HEK293T (cell line): ENCODE results near the gene CLDN19.

Experiments used
- CTCF ChIA-PET: fragments of 350-600 bp; formaldehyde crosslinking; extraction: SDS; loops from one replicate; lab custom pipeline; 2021; ENCODE audit warnings: antibody characterized with exemption, inconsistent platforms; lab: Yijun Ruan, JAX
- POLR2A ChIA-PET: fragments of 350-600 bp; formaldehyde crosslinking; extraction: SDS; loops from one replicate; lab custom pipeline; 2020; ENCODE audit warnings: antibody characterized with exemption, inconsistent platforms; lab: Yijun Ruan, JAX
- DNase-seq: peaks from one replicate; pipeline ENCODE4 v3.0.0; 2012; ENCODE audit warnings: mixed read lengths; ENCODE audit errors: extremely low spot score
- ARNT ChIP-seq: fragments of 450-650 bp; IDR thresholded peaks from 2 replicates; pipeline ENCODE4 v1.6.1; 2017; ENCODE audit warnings: mild to moderate bottlenecking
- BHLHE40 ChIP-seq: fragments of 450-650 bp; IDR thresholded peaks from 2 replicates; pipeline ENCODE4 v1.6.1; 2016; ENCODE audit warnings: mild to moderate bottlenecking, moderate library complexity, borderline replicate concordance
- CTBP1 ChIP-seq: fragments of 450-650 bp; IDR thresholded peaks from 2 replicates; pipeline ENCODE4 v1.6.1; 2016; ENCODE audit warnings: borderline replicate concordance
- ELF4 ChIP-seq: fragments of 450-650 bp; IDR thresholded peaks from 2 replicates; pipeline ENCODE4 v1.6.1; 2017; ENCODE audit warnings: antibody characterized with exemption
- FOXA1 ChIP-seq: fragments of 450-650 bp; IDR thresholded peaks from 2 replicates; pipeline ENCODE4 v1.6.1; 2016; ENCODE audit warnings: mild to moderate bottlenecking
- FOXK2 ChIP-seq: fragments of 450-650 bp; IDR thresholded peaks from 2 replicates; pipeline ENCODE4 v1.6.1; 2016; ENCODE audit warnings: mild to moderate bottlenecking
- FOXM1 ChIP-seq: fragments of 450-650 bp; IDR thresholded peaks from 2 replicates; pipeline ENCODE4 v1.6.1; 2017; ENCODE audit warnings: mild to moderate bottlenecking, borderline replicate concordance
- HDGF ChIP-seq: fragments of 450-650 bp; IDR thresholded peaks from 2 replicates; pipeline ENCODE4 v1.6.1; 2017; ENCODE audit warnings: antibody characterized with exemption, borderline replicate concordance
- L3MBTL2 ChIP-seq: fragments of 450-650 bp; conservative IDR thresholded peaks from 2 replicates; pipeline ENCODE4 v1.6.1; 2016; ENCODE audit warnings: mild to moderate bottlenecking
- LEF1 ChIP-seq: fragments of 450-650 bp; IDR thresholded peaks from 2 replicates; pipeline ENCODE4 v1.6.1; 2017; ENCODE audit warnings: mild to moderate bottlenecking, borderline replicate concordance
- NFRKB ChIP-seq: fragments of 450-650 bp; IDR thresholded peaks from 2 replicates; pipeline ENCODE4 v1.6.1; 2016; ENCODE audit warnings: mild to moderate bottlenecking, moderate library complexity
- SP1 ChIP-seq: fragments of 450-650 bp; IDR thresholded peaks from 2 replicates; pipeline ENCODE4 v1.6.1; 2017
- SUZ12 ChIP-seq: fragments of 450-650 bp; IDR thresholded peaks from 2 replicates; pipeline ENCODE4 v1.6.1; 2016; ENCODE audit warnings: mild to moderate bottlenecking
- TARDBP ChIP-seq: fragments of 450-650 bp; IDR thresholded peaks from 2 replicates; pipeline ENCODE4 v1.6.1; 2016
- ZNF384 ChIP-seq: fragments of 450-650 bp; IDR thresholded peaks from 2 replicates; pipeline ENCODE4 v1.6.1; 2016
- TF ChIP-seq, protein P1 (sequence below): fragments of 450-650 bp; IDR thresholded peaks from 2 replicates; pipeline ENCODE4 v1.6.1; 2016

Gene CLDN19

DNA sequence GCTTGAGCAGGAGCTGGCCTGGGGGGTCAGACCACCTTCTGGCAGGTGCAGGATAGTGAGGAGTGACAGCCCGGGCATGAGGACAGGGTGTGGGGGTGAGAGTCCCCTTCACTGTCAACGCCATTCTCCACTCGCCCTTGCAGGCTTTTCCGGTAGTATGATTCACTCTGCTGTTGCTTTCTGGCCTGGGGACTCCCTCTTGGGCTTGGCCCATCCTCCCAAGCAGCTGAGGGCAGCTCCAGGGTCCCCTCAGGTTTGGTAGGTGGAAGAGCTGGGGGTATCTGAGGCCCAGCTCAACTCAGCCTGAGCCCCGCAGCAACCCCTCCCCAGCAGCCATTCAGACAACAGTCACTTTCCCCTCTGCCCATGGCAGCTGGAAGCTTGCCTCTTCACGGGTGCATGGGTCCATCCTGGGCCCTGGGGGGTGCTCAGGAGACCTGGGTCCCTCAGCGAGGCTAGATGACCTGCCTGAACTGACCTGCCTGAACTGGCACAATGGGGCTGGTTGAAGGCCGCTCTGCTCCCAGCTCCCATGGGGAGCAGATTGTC lies 1.3 kb downstream of the CLDN19 start:
- ChIA-PET POLR2A (no interaction called here), CTCF (no interaction called here)
- no peak for DNase-seq
- TF ChIP-seq BHLHE40, result no peak
- no peak for TF ChIP-seq FOXK2
- TF ChIP-seq SP1, result no peak
- TF ChIP-seq ZNF384, result no peak
- TF ChIP-seq TARDBP, result no peak
- TF ChIP-seq FOXA1, result no peak
- no peak for TF ChIP-seq SUZ12
- no peak for TF ChIP-seq CTBP1
- TF ChIP-seq, protein P1, sequence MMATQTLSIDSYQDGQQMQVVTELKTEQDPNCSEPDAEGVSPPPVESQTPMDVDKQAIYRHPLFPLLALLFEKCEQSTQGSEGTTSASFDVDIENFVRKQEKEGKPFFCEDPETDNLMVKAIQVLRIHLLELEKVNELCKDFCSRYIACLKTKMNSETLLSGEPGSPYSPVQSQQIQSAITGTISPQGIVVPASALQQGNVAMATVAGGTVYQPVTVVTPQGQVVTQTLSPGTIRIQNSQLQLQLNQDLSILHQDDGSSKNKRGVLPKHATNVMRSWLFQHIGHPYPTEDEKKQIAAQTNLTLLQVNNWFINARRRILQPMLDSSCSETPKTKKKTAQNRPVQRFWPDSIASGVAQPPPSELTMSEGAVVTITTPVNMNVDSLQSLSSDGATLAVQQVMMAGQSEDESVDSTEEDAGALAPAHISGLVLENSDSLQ, result no peak
- no peak for TF ChIP-seq FOXM1
- no peak for TF ChIP-seq ELF4
- no peak for TF ChIP-seq ARNT
- TF ChIP-seq NFRKB, result no peak
- no peak for TF ChIP-seq LEF1
- no peak for TF ChIP-seq L3MBTL2
- TF ChIP-seq HDGF, result no peak

DNA sequence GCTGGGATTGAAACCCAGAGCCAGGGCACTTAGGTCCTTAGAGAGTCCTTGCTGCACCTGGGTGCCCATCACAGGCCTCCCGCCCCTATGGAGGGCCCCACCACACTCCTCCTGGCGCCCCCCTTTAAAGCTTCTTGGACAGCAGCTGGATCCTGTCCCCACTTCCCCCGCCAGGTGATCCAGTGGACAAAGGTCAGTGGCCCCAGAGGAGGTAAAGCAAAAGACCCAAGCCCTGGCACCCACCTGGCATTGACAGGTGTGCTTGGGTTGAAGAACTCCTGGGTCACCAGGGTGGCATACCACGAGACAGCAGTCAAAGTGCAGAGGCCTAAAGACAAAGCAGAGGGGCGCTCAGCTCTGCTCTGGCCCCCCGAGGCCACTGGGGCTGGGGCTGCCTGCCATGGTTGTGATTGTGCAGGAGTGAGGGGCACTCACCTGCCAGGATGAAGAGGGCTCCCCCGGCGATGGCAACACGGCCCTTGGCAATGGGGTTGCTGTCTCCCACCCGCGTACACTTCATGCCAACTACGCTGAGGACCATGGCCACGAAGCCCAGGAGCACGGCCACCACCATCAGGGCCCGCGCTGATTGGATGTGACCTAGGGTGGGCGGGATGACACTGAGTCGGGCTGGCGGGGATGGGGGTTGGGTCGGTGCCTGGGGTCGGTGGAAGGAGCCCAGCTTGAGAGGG lies 1.9 kb downstream of the CLDN19 start:
- POLR2A ChIA-PET, result no interaction called here
- CTCF ChIA-PET, result no interaction called here
- no peak for DNase-seq
- TF ChIP-seq HDGF, result no peak
- no peak for TF ChIP-seq FOXK2
- no peak for TF ChIP-seq L3MBTL2
- TF ChIP-seq SP1, result no peak

- DNase-seq, result no peak
- ChIA-PET CTCF (no interaction called here), POLR2A (no interaction called here)
- TF ChIP-seq ZNF384, result no peak
These were observed 2.8 kb downstream of the CLDN19 start for GRCh38 chr1:42737257-42737656.

GRCh38 chr1:42736571-42737200 lies 3.4 kb downstream of the CLDN19 start:
- ChIA-PET POLR2A (no interaction called here), CTCF (no interaction called here)
- no peak for DNase-seq
- TF ChIP-seq SUZ12 (no peak), BHLHE40 (no peak), NFRKB (no peak), LEF1 (no peak), HDGF (no peak), FOXM1 (no peak), FOXK2 (no peak), L3MBTL2 (no peak), ARNT (no peak), CTBP1 (no peak), SP1 (no peak), FOXA1 (no peak), TARDBP (no peak)
- TF ChIP-seq, protein P1, result no peak

DNA sequence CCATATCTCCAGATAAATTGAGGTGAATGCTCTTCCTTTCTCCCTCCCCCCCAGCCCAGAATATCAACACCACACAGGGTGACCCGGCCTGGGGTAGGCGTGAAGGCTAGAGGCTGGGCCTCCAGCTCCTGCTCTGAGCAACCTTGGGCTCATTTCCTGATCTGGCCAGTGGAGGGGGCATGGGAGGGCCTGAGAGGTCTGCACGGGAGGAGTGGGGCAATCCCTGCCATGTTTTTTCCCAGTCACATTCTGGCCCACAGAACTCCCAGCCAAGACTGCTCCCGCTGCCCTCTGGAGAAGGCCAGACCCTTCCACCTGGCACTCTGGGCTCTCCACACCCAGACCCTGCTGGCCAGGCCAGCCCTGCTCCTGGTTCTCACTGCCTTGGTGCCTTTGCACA lies 3.9 kb downstream of the CLDN19 start:
- POLR2A ChIA-PET, result no interaction called here
- DNase-seq, result peak; percentile 58
- TF ChIP-seq FOXK2 (no peak), BHLHE40 (no peak), SP1 (no peak), LEF1 (no peak), SUZ12 (no peak), CTBP1 (no peak), HDGF (no peak)
- TF ChIP-seq, protein P1, result no peak
- CTCF ChIA-PET, result no interaction called here

DNA sequence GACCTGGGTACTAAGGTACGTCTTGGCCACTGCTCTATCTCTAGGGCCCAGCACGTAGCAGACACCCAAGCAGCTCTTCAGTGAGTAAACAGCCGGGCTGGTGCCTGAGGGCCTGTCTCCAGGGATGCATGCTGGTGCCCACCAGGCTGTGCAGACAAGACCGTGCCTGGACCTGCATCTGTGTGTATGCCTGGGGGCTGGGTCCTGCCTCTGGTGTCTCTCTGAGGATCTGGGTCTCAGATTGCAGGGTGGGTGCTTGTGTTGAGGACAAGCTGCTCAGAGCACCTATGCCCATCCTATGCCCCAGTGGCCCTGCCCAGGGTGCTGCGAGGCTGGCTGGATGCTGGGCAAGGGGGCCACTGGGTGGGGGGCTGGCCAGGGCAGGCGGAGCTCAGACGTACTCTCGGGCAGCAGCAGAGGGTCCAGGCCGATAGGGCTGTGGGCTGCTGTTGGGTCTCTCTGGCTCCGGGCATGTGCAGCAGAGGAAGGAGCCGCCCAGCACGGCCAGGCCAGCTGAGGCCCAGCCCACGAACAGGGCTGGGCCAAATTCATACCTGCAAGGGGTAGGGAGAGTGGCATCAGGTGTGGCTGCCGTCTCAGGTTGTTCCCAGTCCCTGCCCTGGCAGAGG lies 4.4 kb downstream of the CLDN19 start:
- ChIA-PET POLR2A (no interaction called here), CTCF (interaction anchor here (0.6 kb wide), 1 partner anchor 217 kb away, joined by 3 read pairs; no protein-coding TSS in a partner anchor)
- no peak for TF ChIP-seq L3MBTL2
- TF ChIP-seq ZNF384, result no peak
- no peak for TF ChIP-seq TARDBP
- TF ChIP-seq, protein P1, result no peak
- DNase-seq, result no peak
